K562 (cell line): Measurements from ENCODE around the gene BCL6B. TPM values are rescaled to one million over a fixed set of nuclear protein-coding genes. Genes with fewer than 3 reads are reported as not detected.
A peak's percentile ranks its signal among the peaks of the same experiment; 100 is the strongest.

Source experiments
- CHD2 ChIP-seq: IDR thresholded peaks from 2 replicates; pipeline ENCODE4 v1.6.1; 2011; ENCODE audit warnings: low read depth, low read length
- RFX5 ChIP-seq: IDR thresholded peaks from 2 replicates; pipeline ENCODE4 v1.6.1; 2011; ENCODE audit warnings: low read depth, mild to moderate bottlenecking, improper control_type of control experiment, low read length
- SMC3 ChIP-seq: conservative IDR thresholded peaks from 2 replicates; pipeline ENCODE4 v1.6.1; 2011; ENCODE audit warnings: low read depth, low read length, improper control_type of control experiment; ENCODE audit not compliant: insufficient read depth
- polyA plus RNA-seq, 8 experiments: library from polyadenylated mRNA; depleted of rRNA in 4 of 8; stranded (reverse) in 5 of 8; unstranded in 3 of 8; fragments of >200 nt; fragmentation: Nextera tagmentation in 2 of 8; fragmentation: Illumina TruSeq in 1 of 8; extraction: Ambion mirVana in 2 of 8; extraction: Trizol in 1 of 8; gene quantifications; 2 replicates each; pipeline versions ENCODE4 v1.2.1 to v1.2.3, GENCODE V29; 2011 to 2014; ENCODE audit warnings: inconsistent platforms in 1 of 8, missing spikeins in 1 of 8
- total RNA-seq, 7 experiments: library from RNA; depleted of rRNA in 6 of 7; stranded (reverse); fragments of >200 nt in 6 of 7; fragmentation: Illumina TruSeq in 2 of 7; extraction: Trizol in 2 of 7; gene quantifications; 2 replicates each; pipeline versions ENCODE4 v1.2.1 to v1.2.3, GENCODE V29; 2011 to 2021; ENCODE audit warnings: low replicate concordance in 1 of 7
- TF ChIP-seq, protein P1 (sequence below), 2 experiments: fragments of 450-650 bp in 1 of 2; sonication (generic) in 1 of 2; formaldehyde crosslinking in 1 of 2; IDR thresholded peaks; 2 replicates each; pipeline versions ENCODE4 v1.7.1 to v1.9.0; 2016 to 2022; ENCODE audit warnings: inconsistent platforms in 1 of 2, mild to moderate bottlenecking in 1 of 2, missing genetic modification reagents in 1 of 2
- TF ChIP-seq, protein P2 (sequence below): IDR thresholded peaks from 2 replicates; pipeline ENCODE4 v1.6.1; 2011; ENCODE audit warnings: borderline replicate concordance, low read depth, mild to moderate bottlenecking, moderate library complexity, low read length; ENCODE audit not compliant: insufficient read depth, poor library complexity, severe bottlenecking
- TF ChIP-seq, protein P3 (sequence below): sonication (generic); formaldehyde crosslinking; IDR thresholded peaks from 2 replicates; pipeline ENCODE4 v1.8.0; 2023; ENCODE audit warnings: mild to moderate bottlenecking, missing genetic modification reagents

Gene BCL6B
- total and polyA plus RNA-seq, 9 of the 15 experiments (the other 6 are each of a cell fraction or from before 2014, with no cell fraction given): 0.89 to 5.0 (median 3.6) TPM

DNA sequence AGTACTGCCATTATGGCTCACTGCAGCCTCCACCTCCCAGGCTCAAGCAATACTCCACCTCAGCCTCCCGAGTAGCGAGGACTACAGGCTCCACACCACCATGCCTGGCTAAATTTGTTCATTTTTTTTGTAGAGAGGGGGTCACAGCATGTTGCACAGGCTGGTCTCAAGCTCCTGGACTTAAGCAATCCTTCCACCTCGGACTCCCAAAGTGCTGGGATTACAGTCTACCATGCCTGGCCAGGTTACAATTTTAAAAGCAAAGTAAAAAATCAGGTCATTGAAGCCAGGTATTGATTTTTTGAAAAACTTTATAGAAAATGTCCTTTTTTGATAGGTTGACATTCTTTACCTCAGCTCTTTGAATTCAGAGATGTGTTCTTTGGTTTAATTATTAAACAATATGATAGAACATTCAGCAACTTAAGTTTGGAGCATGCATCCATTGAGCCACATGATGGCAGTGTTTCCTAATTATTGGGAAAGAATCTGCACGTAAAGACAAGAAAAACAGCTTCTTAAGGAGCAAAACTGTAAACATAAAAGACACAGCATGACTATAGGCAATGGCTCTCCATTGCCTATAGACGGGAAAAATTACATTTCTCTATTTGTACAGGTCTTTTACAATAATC lies 22.8 kb downstream of the BCL6B start (continued):
- TF ChIP-seq, protein P1, sequence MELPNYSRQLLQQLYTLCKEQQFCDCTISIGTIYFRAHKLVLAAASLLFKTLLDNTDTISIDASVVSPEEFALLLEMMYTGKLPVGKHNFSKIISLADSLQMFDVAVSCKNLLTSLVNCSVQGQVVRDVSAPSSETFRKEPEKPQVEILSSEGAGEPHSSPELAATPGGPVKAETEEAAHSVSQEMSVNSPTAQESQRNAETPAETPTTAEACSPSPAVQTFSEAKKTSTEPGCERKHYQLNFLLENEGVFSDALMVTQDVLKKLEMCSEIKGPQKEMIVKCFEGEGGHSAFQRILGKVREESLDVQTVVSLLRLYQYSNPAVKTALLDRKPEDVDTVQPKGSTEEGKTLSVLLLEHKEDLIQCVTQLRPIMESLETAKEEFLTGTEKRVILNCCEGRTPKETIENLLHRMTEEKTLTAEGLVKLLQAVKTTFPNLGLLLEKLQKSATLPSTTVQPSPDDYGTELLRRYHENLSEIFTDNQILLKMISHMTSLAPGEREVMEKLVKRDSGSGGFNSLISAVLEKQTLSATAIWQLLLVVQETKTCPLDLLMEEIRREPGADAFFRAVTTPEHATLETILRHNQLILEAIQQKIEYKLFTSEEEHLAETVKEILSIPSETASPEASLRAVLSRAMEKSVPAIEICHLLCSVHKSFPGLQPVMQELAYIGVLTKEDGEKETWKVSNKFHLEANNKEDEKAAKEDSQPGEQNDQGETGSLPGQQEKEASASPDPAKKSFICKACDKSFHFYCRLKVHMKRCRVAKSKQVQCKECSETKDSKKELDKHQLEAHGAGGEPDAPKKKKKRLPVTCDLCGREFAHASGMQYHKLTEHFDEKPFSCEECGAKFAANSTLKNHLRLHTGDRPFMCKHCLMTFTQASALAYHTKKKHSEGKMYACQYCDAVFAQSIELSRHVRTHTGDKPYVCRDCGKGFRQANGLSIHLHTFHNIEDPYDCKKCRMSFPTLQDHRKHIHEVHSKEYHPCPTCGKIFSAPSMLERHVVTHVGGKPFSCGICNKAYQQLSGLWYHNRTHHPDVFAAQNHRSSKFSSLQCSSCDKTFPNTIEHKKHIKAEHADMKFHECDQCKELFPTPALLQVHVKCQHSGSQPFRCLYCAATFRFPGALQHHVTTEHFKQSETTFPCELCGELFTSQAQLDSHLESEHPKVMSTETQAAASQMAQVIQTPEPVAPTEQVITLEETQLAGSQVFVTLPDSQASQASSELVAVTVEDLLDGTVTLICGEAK (IDR thresholded peaks at IDR 0.05): no peak
- TF ChIP-seq, protein P1 (CRISPR knock-in tag; IDR thresholded peaks at IDR 0.05): no peak
- TF ChIP-seq CHD2 (no peak), SMC3 (peak; percentile 59; the same call in 1 of the 2 replicates), RFX5 (no peak)
- TF ChIP-seq, protein P2, sequence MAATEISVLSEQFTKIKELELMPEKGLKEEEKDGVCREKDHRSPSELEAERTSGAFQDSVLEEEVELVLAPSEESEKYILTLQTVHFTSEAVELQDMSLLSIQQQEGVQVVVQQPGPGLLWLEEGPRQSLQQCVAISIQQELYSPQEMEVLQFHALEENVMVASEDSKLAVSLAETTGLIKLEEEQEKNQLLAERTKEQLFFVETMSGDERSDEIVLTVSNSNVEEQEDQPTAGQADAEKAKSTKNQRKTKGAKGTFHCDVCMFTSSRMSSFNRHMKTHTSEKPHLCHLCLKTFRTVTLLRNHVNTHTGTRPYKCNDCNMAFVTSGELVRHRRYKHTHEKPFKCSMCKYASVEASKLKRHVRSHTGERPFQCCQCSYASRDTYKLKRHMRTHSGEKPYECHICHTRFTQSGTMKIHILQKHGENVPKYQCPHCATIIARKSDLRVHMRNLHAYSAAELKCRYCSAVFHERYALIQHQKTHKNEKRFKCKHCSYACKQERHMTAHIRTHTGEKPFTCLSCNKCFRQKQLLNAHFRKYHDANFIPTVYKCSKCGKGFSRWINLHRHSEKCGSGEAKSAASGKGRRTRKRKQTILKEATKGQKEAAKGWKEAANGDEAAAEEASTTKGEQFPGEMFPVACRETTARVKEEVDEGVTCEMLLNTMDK: no peak
- TF ChIP-seq, protein P3, sequence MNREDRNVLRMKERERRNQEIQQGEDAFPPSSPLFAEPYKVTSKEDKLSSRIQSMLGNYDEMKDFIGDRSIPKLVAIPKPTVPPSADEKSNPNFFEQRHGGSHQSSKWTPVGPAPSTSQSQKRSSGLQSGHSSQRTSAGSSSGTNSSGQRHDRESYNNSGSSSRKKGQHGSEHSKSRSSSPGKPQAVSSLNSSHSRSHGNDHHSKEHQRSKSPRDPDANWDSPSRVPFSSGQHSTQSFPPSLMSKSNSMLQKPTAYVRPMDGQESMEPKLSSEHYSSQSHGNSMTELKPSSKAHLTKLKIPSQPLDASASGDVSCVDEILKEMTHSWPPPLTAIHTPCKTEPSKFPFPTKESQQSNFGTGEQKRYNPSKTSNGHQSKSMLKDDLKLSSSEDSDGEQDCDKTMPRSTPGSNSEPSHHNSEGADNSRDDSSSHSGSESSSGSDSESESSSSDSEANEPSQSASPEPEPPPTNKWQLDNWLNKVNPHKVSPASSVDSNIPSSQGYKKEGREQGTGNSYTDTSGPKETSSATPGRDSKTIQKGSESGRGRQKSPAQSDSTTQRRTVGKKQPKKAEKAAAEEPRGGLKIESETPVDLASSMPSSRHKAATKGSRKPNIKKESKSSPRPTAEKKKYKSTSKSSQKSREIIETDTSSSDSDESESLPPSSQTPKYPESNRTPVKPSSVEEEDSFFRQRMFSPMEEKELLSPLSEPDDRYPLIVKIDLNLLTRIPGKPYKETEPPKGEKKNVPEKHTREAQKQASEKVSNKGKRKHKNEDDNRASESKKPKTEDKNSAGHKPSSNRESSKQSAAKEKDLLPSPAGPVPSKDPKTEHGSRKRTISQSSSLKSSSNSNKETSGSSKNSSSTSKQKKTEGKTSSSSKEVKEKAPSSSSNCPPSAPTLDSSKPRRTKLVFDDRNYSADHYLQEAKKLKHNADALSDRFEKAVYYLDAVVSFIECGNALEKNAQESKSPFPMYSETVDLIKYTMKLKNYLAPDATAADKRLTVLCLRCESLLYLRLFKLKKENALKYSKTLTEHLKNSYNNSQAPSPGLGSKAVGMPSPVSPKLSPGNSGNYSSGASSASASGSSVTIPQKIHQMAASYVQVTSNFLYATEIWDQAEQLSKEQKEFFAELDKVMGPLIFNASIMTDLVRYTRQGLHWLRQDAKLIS (CRISPR knock-in tag): no peak
